GM15510 (cell line): ENCODE results near the gene PITPNM1.

Source experiments
- POLR2A ChIP-seq: IDR thresholded peaks from 3 replicates; pipeline ENCODE4 v1.6.1; 2011; ENCODE audit warnings: borderline replicate concordance; ENCODE audit not compliant: insufficient read length; ENCODE audit errors: extremely low read depth

PITPNM1 gene

DNA sequence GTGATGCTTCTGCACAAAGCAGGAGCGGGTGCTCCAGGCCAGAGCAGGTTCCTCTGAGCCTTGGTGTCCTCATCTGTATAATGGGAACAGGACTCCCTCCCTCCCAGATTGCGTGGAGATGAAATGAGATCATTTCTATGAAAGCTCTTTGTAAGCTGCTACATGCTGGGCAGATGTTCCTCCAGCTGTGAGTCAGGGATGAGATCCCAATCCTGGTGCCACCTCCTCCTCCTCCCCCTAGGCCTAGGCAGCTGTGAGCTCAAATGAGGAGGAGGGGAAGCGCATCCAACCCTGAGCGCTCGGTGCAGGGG, 25.1 kb upstream of the PITPNM1 start:
- no peak for TF ChIP-seq POLR2A

DNA sequence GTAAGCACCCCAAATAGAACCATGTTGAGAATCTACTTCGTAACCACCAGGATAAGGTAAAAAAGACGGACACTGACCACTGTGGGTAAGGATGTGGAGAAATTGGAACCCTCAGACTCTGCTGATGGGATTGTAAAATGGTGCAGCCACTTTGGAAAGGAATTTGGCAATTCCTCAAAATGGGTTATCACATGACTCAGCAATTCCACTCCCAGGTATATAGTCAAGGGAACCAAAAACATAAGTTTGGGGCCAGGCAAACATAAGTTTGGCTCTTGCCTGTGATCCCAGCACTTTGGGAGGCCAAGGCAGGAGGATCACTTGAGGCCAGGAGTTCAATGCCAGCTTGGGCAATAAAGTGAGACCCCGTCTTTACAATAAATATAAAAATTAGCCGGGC, 23.2 kb upstream of the PITPNM1 start:
- no peak for TF ChIP-seq POLR2A

DNA sequence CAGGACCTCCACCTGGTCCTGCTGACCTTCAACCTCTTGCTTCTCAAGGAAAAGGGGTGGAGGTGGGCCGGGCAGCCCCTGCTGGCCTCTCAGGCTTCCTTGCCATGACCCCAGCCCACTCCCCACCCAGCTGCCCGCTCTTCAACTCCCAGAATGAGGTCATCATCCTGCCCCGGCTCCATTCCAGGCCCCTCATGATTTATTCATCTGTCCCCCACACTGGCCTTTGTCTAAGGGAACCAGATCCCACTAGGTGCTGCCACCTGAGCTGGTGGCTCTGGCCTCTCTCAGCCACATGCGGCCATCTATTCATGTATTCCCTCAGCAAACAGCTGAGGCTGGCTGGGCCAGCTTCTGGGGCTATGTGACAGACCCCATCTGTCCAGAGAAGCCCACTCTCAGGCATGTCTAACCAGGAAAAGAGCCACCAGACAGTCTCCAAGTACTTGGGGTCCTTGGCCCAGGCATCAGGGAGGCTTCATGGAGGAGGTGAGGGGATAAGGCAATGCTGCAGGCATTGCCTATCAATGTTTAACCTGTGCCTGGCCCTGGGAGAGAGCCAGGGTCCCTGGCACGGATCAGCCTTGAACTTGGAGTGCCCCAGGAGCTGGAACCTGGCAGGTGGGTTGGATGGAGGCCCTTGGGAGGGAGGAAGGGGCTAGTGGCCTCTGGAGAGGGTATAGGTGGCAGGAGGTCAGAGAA, 20.3 kb upstream of the PITPNM1 start:
- no peak for TF ChIP-seq POLR2A

DNA sequence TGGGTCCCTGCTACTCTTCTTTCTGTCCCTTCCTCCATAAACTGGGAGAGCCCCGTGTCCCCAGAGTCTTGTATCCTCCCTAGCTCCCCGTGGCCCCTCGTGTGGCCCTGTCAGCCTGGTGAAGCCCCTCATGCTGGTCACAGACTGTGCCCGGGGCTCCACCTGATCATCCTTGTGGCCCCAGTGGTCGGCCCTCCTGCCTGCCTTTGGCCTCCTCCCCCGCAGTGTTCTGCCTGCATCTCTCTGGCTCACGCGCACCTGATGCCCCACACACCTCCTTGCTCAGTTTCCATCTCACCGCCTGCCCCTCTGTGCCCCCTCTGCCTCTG, 19.3 kb upstream of the PITPNM1 start:
- TF ChIP-seq POLR2A: no peak

GRCh38 chr11:67523556-67524479, 18.7 kb upstream of the PITPNM1 start:
- no peak for TF ChIP-seq POLR2A

DNA sequence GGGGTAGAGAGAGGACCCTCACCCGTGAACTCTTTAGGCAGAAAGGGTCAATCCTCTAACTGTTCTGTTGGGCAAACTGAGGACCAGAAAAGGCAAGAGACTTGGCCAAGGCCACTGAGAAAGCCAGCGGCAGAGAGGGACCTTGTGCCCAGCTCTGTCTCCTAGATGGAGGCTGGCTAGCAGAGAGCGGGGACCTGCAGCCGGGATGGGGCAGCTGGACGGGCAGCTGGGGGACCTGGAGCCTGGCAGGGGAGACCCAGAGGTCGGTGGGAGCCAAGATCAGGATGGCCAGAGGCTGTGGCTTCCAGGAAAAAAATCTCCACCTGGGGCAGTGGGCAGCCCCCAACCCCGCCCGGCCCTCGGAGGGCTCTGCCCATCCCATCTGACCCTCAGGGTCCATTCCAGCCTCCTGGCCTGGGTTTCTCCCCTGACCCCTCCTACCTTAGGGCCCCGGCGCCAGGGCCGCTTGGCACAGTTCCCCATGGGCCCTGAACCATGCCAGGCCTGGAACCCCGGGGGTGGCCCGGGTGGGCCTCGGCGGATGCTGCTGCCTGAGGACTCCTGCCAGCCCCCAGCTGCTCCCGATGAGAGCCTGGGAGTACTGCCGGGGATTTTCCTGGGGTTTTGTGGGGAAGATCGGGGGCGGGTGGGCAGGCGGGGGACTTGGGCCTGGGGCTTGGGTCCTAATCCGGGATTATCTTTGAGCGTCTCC, 17.8 kb upstream of the PITPNM1 start, which contains the start of gene CABP2:
Gene CABP2 (minus strand): TSS at position 603 of the 712 bp plus-strand sequence. CDS start 120 bp downstream, at position 483.
- TF ChIP-seq POLR2A: no peak

DNA sequence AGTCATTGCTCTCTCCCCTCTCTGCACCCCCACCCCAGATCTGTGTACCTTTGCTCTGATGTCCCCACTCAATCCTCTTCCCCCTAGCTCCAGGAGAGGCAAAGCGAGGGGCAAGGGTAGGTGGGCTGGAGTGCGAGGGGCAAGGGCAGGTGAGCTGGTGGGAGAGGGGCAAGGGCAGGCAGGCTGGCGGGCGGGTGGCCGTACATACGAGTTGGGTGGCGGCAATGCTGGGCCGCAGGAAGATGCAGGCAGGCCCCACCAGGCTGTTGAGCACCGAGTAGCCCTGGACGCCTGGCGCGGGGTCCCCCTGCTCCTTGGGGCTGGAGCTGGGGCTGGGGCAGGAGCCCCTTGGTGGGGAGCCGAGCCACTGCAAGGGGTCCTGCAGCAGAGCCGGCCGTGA, 17.2 kb upstream of the PITPNM1 start:
- no peak for TF ChIP-seq POLR2A

DNA sequence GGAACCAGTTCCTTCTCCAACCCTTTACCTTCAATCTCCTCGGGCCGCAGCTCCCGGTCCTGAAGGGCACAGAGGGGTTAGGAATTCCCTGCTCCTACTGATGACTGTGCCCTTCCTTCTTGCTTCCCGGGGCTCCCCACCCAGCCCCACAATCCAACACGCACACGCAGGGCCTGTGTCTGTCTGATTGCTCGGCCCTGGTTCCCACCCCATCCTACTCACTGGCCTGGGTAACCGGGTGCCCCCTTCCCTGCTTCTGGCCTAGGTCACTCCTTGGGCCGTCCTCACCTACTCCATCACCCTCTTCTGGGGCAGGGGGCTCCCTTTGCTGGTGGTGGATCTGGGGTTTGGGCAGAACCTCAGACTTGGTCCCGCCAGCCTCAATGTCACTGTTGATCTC, 16.8 kb upstream of the PITPNM1 start:
- TF ChIP-seq POLR2A: no peak

DNA sequence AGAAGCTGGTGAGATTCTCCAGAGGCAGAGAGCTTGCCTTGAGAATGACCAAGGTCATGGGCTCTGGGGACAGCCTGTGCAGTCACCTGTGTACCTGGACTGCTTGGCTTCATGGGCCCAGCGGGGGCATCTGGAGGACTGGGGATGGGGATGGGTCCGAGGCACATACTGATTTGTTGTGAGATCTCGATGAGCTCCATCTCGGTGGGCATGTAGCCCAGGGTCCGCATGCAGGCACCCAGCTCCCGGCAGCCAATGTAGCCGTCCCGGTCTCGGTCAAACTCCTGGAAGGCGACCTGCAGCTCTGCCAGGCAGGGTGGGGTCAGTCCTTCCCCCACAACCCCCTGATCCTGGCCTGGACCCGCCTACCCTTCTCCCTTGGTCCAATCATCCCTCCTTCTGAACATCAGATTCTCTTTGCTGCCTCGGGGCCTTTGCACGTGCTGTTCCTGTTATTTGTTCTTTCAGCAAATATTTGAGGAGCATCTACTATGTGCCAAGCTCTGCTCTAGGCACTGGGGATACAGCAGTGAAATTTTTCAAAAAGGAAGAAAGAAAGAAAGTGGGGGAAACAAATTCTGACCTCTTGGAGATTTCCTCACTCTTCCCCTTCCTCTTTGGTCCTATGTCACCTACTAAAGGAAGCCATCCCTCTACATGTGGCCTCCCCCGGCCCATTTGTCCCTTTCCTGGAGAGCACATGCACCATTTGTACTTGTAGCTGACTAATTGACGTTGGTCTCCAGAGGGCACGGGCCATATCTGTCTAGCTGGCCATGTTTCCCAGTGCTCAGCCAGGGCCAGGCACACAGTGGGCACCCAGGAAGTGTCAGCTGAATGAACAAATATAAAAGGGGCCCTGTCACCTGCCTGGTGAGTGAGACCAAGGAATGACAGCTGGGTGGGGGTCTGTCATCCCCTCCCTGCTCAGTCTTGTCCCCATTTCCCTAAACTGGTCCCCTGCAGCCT, 16.0 kb upstream of the PITPNM1 start:
- TF ChIP-seq POLR2A: no peak

DNA sequence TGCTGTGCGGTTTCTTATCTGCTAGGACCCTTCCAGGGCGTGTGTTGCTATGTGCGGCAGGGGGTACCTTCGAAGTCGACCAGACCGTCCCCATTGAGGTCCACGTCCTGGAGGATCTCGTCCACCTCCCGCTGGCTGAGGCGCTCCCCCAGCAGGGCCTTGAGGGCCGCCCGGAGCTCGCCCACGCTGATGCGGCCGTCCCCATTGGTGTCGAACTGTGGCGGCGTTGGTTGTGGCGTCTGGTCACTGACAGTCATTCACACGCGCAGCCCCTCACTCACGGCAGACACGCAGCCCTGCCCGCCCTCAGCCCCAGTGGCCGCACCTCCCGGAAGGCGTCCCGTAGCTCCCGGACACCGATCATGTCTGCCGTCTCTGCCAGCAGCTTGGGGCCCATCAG, 14.6 kb upstream of the PITPNM1 start:
- TF ChIP-seq POLR2A: no peak

DNA sequence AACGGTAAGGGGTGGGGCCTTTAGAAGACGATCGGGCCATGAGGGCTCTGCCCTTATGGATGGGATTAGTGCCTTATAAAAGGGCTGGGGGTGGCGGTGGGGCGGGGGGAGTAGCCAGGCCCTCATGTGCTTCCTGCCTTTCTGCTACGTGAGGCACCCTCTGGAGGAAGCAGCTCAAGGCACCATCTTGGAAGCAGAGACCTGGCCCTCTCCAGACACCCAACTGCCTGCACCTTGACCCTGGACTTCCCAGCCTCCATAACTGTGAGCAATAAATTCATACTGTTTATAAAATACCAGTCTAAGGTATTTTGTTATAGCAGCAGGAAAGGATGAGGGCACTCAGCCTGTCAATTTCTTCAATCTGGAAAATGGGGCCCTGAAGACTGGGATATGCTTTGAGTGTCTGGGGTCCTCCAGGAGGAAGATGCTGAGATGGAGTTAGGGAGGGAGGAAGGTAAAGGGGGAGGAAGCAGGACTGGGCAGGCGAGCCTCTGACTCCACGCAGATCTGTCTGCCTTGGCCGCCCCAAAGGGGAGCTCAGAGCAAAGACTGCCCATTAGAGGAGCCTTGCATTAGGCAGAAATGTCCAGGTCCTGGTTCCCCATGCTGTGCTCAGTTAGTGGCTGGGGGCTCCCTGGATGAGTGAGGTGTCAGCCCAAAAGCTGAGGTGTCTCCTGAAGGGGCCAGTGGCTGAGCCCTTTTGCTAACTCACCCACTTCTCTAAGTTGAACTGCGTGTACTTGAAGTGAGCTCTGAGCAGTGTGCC, 12.8 kb upstream of the PITPNM1 start:
- no peak for TF ChIP-seq POLR2A

DNA sequence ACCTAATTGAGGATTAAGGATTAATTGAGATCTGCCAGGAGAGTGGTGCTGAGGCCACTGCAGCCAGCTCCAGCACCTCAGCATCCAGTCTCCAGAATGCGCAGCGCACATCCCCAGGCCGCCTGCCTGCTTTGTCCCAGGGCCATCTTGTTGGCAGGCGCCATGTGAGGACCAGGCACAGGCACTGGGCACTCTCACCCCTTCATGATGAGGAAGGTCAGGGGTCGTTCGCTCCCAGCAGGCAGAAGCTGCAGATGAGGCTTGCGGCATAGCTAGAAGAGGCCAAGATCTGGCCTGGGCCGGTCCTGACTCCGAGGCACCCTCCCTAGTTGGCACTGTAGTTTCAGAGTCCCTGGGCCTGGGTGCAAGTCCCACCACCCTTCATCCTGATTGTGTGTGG, 11.6 kb upstream of the PITPNM1 start:
- no peak for TF ChIP-seq POLR2A

DNA sequence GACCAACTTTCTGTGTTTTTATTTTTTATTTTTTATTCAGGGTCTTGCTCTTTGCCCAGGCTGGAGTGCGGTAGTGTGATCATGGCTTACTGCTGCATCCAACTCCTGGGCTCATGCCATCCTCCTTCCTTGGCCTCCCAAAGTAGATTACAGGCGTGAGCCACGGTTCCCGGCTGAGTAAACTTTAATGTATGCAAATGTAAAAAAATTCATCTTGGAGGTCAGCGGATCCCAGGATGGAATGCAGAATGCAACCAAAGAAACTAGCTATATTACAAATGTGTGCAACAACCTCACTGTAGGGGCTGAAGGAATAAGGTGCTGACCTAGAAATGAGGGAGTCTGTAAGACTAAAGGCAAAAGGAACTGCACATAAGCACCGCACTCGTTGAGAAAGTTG, 9.0 kb upstream of the PITPNM1 start:
- no peak for TF ChIP-seq POLR2A

DNA sequence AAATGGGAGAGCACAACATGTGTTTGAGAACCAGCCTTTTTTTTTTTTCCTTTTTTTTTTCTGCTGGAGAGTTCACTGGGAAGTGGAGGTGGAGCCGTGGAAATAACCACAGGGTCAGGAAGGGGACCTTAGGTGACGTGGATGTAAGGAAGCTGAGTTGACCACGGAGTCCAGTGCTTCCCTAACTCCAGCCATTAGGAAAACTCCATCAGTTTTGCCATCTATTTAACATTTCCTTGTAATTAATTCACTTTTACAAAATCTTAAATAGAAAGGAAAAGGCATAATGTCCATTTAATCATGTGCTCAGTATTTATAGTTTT, 4.8 kb upstream of the PITPNM1 start:
- TF ChIP-seq POLR2A: no peak
